Measurements from ENCODE around the gene DUS1L. TPM values are rescaled to one million over a fixed set of nuclear protein-coding genes. Genes with fewer than 3 reads are reported as not detected.

The DUS1L gene
- total and polyA plus RNA-seq, 12 donors, result 34.1 to 191 (median 44.1) TPM

DNA sequence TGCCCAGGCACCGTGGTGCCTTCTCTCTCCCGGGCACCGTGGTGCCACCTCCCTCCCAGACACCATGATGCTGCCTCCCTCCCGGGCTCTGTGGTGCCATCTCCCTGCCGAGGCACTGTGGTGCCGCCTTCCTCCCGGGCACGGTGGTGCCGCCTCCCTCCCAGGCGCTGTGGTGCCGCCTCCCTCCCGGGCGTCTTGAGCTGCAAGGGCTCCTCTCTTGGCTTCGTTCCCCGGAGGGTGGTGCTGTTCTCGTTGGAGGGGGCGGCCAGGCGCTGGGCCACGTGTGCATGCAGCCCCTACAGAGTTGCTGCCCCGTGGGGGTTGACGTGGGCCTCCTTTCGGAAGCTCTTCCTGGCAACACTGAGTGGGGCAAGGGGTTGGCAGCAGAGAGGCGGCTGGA lies 51.2 kb downstream of the DUS1L start:
- intact Hi-C loops (cut with DNase I), result no loop called here
- Histone ChIP-seq H3K4me3 (no peak overlapping the region), H3K4me1 (peaks cover 0 to 29% (median 10%) of the 10 kb centered on the region in 9 donors), H3K9me3 (no peaks in the 10 kb centered on the region), H3K36me3 (peaks cover 0 to 43% (median 0%) of the 10 kb centered on the region in 9 donors), H3K27ac (peak overlapping the region in 8 of 10 donors; percentile 88 to 97 (median 92)), H3K27me3 (no peaks in the 10 kb centered on the region)
- 67 to 80% methylated on average over 23 of the region's 23 CpGs for WGBS, 2 donors
- ATAC-seq, result peak in 1 of 8 donors; percentile 1
- TF ChIP-seq, protein P1, sequence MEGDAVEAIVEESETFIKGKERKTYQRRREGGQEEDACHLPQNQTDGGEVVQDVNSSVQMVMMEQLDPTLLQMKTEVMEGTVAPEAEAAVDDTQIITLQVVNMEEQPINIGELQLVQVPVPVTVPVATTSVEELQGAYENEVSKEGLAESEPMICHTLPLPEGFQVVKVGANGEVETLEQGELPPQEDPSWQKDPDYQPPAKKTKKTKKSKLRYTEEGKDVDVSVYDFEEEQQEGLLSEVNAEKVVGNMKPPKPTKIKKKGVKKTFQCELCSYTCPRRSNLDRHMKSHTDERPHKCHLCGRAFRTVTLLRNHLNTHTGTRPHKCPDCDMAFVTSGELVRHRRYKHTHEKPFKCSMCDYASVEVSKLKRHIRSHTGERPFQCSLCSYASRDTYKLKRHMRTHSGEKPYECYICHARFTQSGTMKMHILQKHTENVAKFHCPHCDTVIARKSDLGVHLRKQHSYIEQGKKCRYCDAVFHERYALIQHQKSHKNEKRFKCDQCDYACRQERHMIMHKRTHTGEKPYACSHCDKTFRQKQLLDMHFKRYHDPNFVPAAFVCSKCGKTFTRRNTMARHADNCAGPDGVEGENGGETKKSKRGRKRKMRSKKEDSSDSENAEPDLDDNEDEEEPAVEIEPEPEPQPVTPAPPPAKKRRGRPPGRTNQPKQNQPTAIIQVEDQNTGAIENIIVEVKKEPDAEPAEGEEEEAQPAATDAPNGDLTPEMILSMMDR (IDR thresholded peaks at IDR 0.05), result peak in 1 of 9 donors; percentile 5
- DNase-seq, result no peak

DNA sequence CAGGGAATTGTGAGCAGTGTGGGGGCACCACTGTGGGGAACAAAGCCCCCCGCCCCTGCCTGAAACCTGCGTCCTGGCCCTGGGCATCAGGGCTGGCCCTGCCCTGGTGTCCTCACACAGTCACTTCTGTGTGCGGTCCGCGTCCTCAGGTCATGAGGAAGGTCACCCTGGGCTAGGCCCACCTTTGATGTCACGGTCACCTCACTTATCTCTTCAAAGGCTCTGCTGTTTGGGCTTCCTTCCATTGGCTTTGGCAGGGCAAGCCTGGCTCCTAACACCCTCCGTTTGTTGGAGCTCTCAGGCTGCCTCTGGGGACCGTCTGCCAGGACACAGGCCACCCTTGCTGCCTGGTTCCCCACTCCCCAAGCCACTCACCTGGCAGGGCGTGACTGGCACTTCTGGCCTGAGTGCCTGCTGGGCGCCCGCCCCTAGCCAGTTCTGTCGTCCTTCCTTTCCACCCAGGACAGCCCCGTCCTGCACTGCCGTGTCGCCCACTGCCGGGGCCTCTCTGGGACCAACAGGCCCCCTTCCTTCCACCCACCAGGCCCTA lies 51.8 kb downstream of the DUS1L start:
- 62 to 74% methylated on average over 16 of the region's 16 CpGs for WGBS, 2 donors
- Histone ChIP-seq H3K36me3 (peaks cover 0 to 41% (median 0%) of the 10 kb centered on the region in 9 donors), H3K4me1 (peaks cover 0 to 35% (median 15%) of the 10 kb centered on the region in 9 donors), H3K9me3 (no peaks in the 10 kb centered on the region), H3K4me3 (no peak overlapping the region), H3K27ac (peak overlapping the region; percentile 71 to 97 (median 91)), H3K27me3 (no peaks in the 10 kb centered on the region)
- intact Hi-C loops (cut with DNase I), result no loop called here
- ATAC-seq, result peak; percentile 44 to 70 (median 59)
- DNase-seq, result peak; percentile 59 to 60
- TF ChIP-seq, protein P1 (IDR thresholded peaks at IDR 0.05), result no peak

DNA sequence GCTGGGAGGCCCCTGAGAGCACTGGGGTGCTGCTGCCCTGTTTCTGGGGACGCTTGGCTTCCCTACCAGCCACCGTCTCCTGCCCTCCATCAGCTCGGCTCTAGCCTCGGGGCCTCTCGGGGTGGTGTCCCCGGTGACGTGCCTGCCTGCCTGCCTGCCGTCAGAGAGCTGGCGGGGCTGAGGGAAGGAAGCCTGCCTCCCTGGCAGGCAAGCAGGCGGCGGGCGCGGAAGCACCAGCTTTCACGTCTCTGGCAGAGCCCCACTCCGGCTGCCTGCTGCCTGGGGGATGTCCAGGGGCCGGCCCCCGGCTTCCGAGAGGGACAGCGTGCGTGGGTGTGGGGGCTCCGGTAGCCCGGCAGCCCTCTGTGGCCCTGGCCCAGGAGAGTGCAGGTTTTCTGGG lies 52.3 kb downstream of the DUS1L start:
- DNase-seq (peak; percentile 27 to 67), ATAC-seq (peak; percentile 27 to 75 (median 66))
- Histone ChIP-seq H3K4me1 (peaks cover 0 to 40% (median 17%) of the 10 kb centered on the region in 9 donors), H3K4me3 (no peak overlapping the region), H3K36me3 (peaks cover 0 to 36% (median 0%) of the 10 kb centered on the region in 9 donors), H3K9me3 (no peaks in the 10 kb centered on the region), H3K27me3 (no peaks in the 10 kb centered on the region), H3K27ac (peak overlapping the region; percentile 71 to 97 (median 91))
- intact Hi-C loops (cut with DNase I), result no loop called here
- TF ChIP-seq, protein P1 (IDR thresholded peaks at IDR 0.05), result no peak
- WGBS, 2 donors, result 42 to 61% methylated on average over 22 of the region's 22 CpGs

- no peak overlapping the region for H3K4me3 ChIP-seq
- intact Hi-C loops (cut with DNase I), result no loop called here
- peaks cover 0 to 44% (median 19%) of the 10 kb centered on the region in 9 donors for H3K4me1 ChIP-seq
- H3K27ac ChIP-seq, result peak overlapping the region; percentile 71 to 97 (median 91)
- no peaks in the 10 kb centered on the region for H3K9me3 ChIP-seq
- peak in 1 of 2 donors; percentile 65 for DNase-seq
- H3K36me3 ChIP-seq, result peaks cover 0 to 30% (median 0%) of the 10 kb centered on the region in 9 donors
- no peaks in the 10 kb centered on the region for H3K27me3 ChIP-seq
- TF ChIP-seq, protein P1 (IDR thresholded peaks at IDR 0.05), result no peak
- WGBS, 2 donors, result 67 to 73% methylated on average over 19 of the region's 19 CpGs
- peak in 6 of 8 donors; percentile 23 to 68 (median 33) for ATAC-seq
Measured at GRCh38 chr17:82012640-82013295, 52.8 kb downstream of the DUS1L start.
